Mesenchymal stem cell (in vitro differentiated cells and primary cell): ENCODE data around the gene CDKL5.

ENCODE experiments used
- DNase-seq: peaks from one replicate; pipeline ENCODE4 v3.0.0-alpha.2; 2013
- H2AFZ ChIP-seq: one replicate; pipeline ENCODE4 v1.6.1; 2013; ENCODE audit warnings: low read depth, mild to moderate bottlenecking, control low read depth, inconsistent platforms, low read length, moderate library complexity
- H2AK5ac ChIP-seq: 2 replicates; pipeline ENCODE4 v1.6.1; 2013; ENCODE audit warnings: low read length, moderate library complexity, mild to moderate bottlenecking, inconsistent platforms; ENCODE audit not compliant: severe bottlenecking
- H2BK120ac ChIP-seq: one replicate; pipeline ENCODE4 v1.6.1; 2013; ENCODE audit warnings: low read depth, mild to moderate bottlenecking, inconsistent platforms, low read length, moderate library complexity
- H2BK12ac ChIP-seq, 2 experiments: one replicate each; pipeline ENCODE4 v1.6.1; 2013; ENCODE audit warnings: inconsistent platforms in 2 of 2, low read length in 2 of 2, mild to moderate bottlenecking in 2 of 2, moderate library complexity in 2 of 2, control low read depth in 1 of 2
- H2BK15ac ChIP-seq: one replicate; pipeline ENCODE4 v1.6.1; 2013; ENCODE audit warnings: mild to moderate bottlenecking, low read depth, inconsistent platforms; ENCODE audit not compliant: poor library complexity, severe bottlenecking
- H2BK5ac ChIP-seq: 2 replicates; pipeline ENCODE4 v1.6.1; 2013; ENCODE audit warnings: low read depth, mild to moderate bottlenecking, low read length, control low read depth, inconsistent platforms; ENCODE audit not compliant: poor library complexity, severe bottlenecking
- H3K14ac ChIP-seq, 2 experiments: one replicate each; pipeline ENCODE4 v1.6.1; 2013; ENCODE audit warnings: inconsistent platforms in 2 of 2, low read length in 2 of 2, control low read depth in 1 of 2, mild to moderate bottlenecking in 1 of 2, moderate library complexity in 1 of 2
- H3K18ac ChIP-seq, 2 experiments: one replicate each; pipeline ENCODE4 v1.6.1; 2013; ENCODE audit warnings: inconsistent platforms in 2 of 2, low read length in 2 of 2, control low read depth in 1 of 2, low read depth in 1 of 2, mild to moderate bottlenecking in 1 of 2
- H3K23ac ChIP-seq, 2 experiments: one replicate each; pipeline ENCODE4 v1.6.1; 2013; ENCODE audit warnings: inconsistent platforms in 2 of 2, low read length in 2 of 2, mild to moderate bottlenecking in 2 of 2, moderate library complexity in 2 of 2, control low read depth in 1 of 2
- H3K27ac ChIP-seq: 2 replicates; pipeline ENCODE4 v1.5.1; 2013; ENCODE audit warnings: mild to moderate bottlenecking, moderate library complexity, low read length, control low read depth, inconsistent platforms; ENCODE audit not compliant: poor library complexity, severe bottlenecking
- H3K27me3 ChIP-seq, 2 experiments: 2 replicates each; pipeline versions ENCODE4 v1.6.1 to v1.7.0; 2013; ENCODE audit warnings: low read length in 2 of 2, mild to moderate bottlenecking in 2 of 2, moderate library complexity in 2 of 2, control low read depth in 1 of 2, inconsistent platforms in 1 of 2; ENCODE audit not compliant: control insufficient read depth in 1 of 2, insufficient read depth in 1 of 2
- H3K36me3 ChIP-seq, 2 experiments: 2 replicates each; pipeline versions ENCODE4 v1.6.1 to v1.7.0; 2013; ENCODE audit warnings: low read length in 2 of 2, control low read depth in 1 of 2, inconsistent platforms in 1 of 2, low read depth in 1 of 2, mild to moderate bottlenecking in 1 of 2; ENCODE audit not compliant: insufficient read depth in 2 of 2, control insufficient read depth in 1 of 2
- H3K4ac ChIP-seq, 2 experiments: one replicate each; pipeline ENCODE4 v1.6.1; 2013; ENCODE audit warnings: inconsistent platforms in 2 of 2, low read length in 2 of 2, mild to moderate bottlenecking in 2 of 2, moderate library complexity in 2 of 2, control low read depth in 1 of 2, low read depth in 1 of 2
- H3K4me1 ChIP-seq: 2 replicates; pipeline ENCODE4 v1.6.1; 2013; ENCODE audit warnings: low read depth, low read length, control low read depth; ENCODE audit not compliant: control insufficient read depth, insufficient read depth
- H3K4me2 ChIP-seq: 2 replicates; pipeline ENCODE4 v1.6.1; 2013; ENCODE audit warnings: low read length, mild to moderate bottlenecking, inconsistent platforms; ENCODE audit not compliant: poor library complexity, severe bottlenecking
- H3K4me3 ChIP-seq, 2 experiments: 2 replicates each; pipeline versions ENCODE4 v1.5.1 to v1.7.0; 2013; ENCODE audit warnings: low read length in 2 of 2, mild to moderate bottlenecking in 2 of 2, control low read depth in 1 of 2, low read depth in 1 of 2; ENCODE audit not compliant: insufficient read depth in 1 of 2
- H3K79me1 ChIP-seq: replicated peaks from 2 replicates; pipeline ENCODE4 v1.6.1; 2013; ENCODE audit warnings: mild to moderate bottlenecking, control low read depth, low read length, inconsistent platforms; ENCODE audit not compliant: poor library complexity, severe bottlenecking
- H3K9ac ChIP-seq: 2 replicates; pipeline ENCODE4 v1.7.0; 2013; ENCODE audit warnings: mild to moderate bottlenecking, low read length, moderate library complexity
- H3K9me3 ChIP-seq: 2 replicates; pipeline ENCODE4 v1.7.0; 2013; ENCODE audit warnings: mild to moderate bottlenecking, low read length; ENCODE audit not compliant: control insufficient read depth
- H4K8ac ChIP-seq: one replicate; pipeline ENCODE4 v1.6.1; 2013; ENCODE audit warnings: inconsistent platforms, mild to moderate bottlenecking, low read length, moderate library complexity
- H4K91ac ChIP-seq: one replicate; pipeline ENCODE4 v1.6.1; 2013; ENCODE audit warnings: mild to moderate bottlenecking, low read length, inconsistent platforms
- WGBS: methylation state at CpG from one replicate; pipeline ENCODE4 v1.1.7; 2013; ENCODE audit warnings: mixed read lengths; 5-methylcytosine and 5-hydroxymethylcytosine counted together

The CDKL5 gene

DNA sequence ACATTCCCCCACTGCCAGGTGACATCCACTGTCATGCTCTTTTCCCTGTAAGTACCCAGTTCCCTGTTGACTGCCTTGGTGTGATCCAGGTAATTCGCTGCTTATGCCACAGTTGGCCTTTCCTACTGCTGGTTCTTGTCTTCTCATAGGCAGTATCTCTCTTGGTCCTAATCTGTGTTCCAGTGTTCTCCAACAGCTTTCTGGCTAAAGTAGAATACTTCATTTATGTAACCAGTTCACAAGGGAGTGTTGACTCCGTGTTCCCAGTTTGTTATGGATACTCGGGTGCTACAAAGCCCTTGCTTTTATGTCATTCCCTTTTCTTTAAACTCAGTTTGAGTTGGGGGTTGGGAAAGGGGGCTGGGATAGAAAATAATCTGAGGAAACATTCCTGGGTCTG is 148.1 kb downstream of the CDKL5 start:
- no peak overlapping the region for H2BK5ac ChIP-seq
- H4K8ac ChIP-seq = no peak overlapping the region
- DNase-seq = no peak
- no peak overlapping the region for H3K4me2 ChIP-seq
- no peak overlapping the region for H3K27ac ChIP-seq
- H3K27me3 ChIP-seq = no peaks in the 10 kb centered on the region
- no peaks in the 10 kb centered on the region for H3K4me1 ChIP-seq
- H2BK12ac ChIP-seq = peak overlapping the region in 1 of 2 experiments; percentile 42
- H2AK5ac ChIP-seq = no peak overlapping the region
- no peak overlapping the region for H2BK120ac ChIP-seq
- no peak overlapping the region for H3K18ac ChIP-seq
- peaks cover 3% of the 10 kb centered on the region for H3K79me1 ChIP-seq
- H2BK15ac ChIP-seq = no peak overlapping the region
- H3K14ac ChIP-seq = no peak overlapping the region
- H3K23ac ChIP-seq = no peak overlapping the region
- H4K91ac ChIP-seq = no peak overlapping the region
- no peak overlapping the region for H3K4me3 ChIP-seq
- no peaks in the 10 kb centered on the region for H3K9me3 ChIP-seq
- H3K36me3 ChIP-seq = no peaks in the 10 kb centered on the region
- no peak overlapping the region for H3K9ac ChIP-seq
- WGBS = 100% methylated on average over 1 of the region's 3 CpGs
- H3K4ac ChIP-seq = no peak overlapping the region
- H2AFZ ChIP-seq = no peak overlapping the region

DNA sequence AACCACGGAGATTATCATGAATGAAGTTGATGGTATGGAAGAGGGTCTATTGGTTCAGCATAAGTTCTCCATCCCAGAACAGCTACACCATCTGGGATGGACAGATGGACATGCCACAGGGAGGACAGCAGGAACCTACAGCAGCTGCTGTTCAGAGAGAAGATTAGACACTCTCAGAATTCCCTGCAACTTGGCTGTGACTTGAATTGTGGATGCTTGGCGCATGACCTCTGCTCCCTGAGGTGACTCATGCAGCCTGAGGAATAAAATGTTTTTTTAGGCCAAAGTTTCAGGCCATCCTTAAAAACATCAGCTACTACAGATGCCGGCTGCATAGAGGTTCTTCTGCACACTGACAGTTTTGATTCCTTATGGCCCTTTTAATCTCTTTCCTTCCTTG is 149.2 kb downstream of the CDKL5 start:
- H3K36me3 ChIP-seq = no peaks in the 10 kb centered on the region
- DNase-seq = peak; percentile 77
- no peak overlapping the region for H3K23ac ChIP-seq
- H4K91ac ChIP-seq = no peak overlapping the region
- 7% methylated on average over 1 of the region's 3 CpGs for WGBS
- H2BK5ac ChIP-seq = no peak overlapping the region
- H2BK12ac ChIP-seq = no peak overlapping the region
- H3K9ac ChIP-seq = no peak overlapping the region
- H3K27ac ChIP-seq = no peak overlapping the region
- no peak overlapping the region for H2AFZ ChIP-seq
- H3K14ac ChIP-seq = no peak overlapping the region
- H4K8ac ChIP-seq = no peak overlapping the region
- no peaks in the 10 kb centered on the region for H3K9me3 ChIP-seq
- H2BK15ac ChIP-seq = no peak overlapping the region
- H2AK5ac ChIP-seq = no peak overlapping the region
- H3K79me1 ChIP-seq = peaks cover 4% of the 10 kb centered on the region
- no peak overlapping the region for H3K4me2 ChIP-seq
- H3K4me1 ChIP-seq = no peaks in the 10 kb centered on the region
- no peak overlapping the region for H2BK120ac ChIP-seq
- no peaks in the 10 kb centered on the region for H3K27me3 ChIP-seq
- H3K4me3 ChIP-seq = no peak overlapping the region
- no peak overlapping the region for H3K4ac ChIP-seq
- no peak overlapping the region for H3K18ac ChIP-seq

DNA sequence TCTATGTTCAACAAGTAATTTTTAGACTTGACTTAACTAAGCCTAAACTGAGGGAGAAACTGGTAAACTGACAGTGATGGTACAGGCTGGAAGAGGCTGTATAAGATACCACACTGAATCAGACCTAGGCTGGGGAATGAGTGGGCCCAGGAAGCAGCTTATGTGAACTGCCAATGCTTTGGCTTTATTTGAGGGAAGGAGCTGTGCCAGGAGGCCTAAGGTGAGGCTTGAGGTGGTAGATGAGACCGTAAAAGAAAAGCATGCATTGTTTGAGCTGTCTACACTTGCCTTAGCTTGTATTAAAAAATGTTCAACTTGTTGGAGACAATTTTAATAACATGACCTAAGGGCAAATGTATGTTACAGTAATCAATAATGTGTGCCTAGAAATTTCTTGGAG is 150.3 kb downstream of the CDKL5 start:
- Histone ChIP-seq H2BK12ac (no peak overlapping the region), H3K4me2 (no peak overlapping the region), H3K36me3 (no peaks in the 10 kb centered on the region), H2AK5ac (no peak overlapping the region), H4K8ac (no peak overlapping the region), H2BK120ac (no peak overlapping the region), H3K27ac (no peak overlapping the region), H4K91ac (no peak overlapping the region), H2BK15ac (no peak overlapping the region), H3K18ac (no peak overlapping the region), H3K27me3 (no peaks in the 10 kb centered on the region), H3K79me1 (peaks cover 4% of the 10 kb centered on the region), H3K4ac (no peak overlapping the region), H3K4me3 (no peak overlapping the region), H3K4me1 (no peaks in the 10 kb centered on the region), H3K14ac (no peak overlapping the region), H2BK5ac (no peak overlapping the region), H2AFZ (no peak overlapping the region), H3K9ac (no peak overlapping the region), H3K9me3 (no peaks in the 10 kb centered on the region), H3K23ac (no peak overlapping the region)
- no CpG with 5 or more reads among the region's 1 CpG for WGBS
- no peak for DNase-seq

- Histone ChIP-seq H3K14ac (no peak overlapping the region), H3K27ac (no peak overlapping the region), H3K4me1 (no peaks in the 10 kb centered on the region), H3K4me3 (no peak overlapping the region), H2BK5ac (no peak overlapping the region), H3K4me2 (no peak overlapping the region), H2BK15ac (no peak overlapping the region), H4K8ac (no peak overlapping the region), H4K91ac (no peak overlapping the region), H3K9ac (no peak overlapping the region), H2BK120ac (no peak overlapping the region), H3K4ac (no peak overlapping the region), H2AK5ac (no peak overlapping the region), H3K9me3 (no peaks in the 10 kb centered on the region), H3K79me1 (peaks cover 4% of the 10 kb centered on the region), H3K27me3 (no peaks in the 10 kb centered on the region), H2BK12ac (no peak overlapping the region), H3K36me3 (no peaks in the 10 kb centered on the region), H2AFZ (no peak overlapping the region), H3K23ac (no peak overlapping the region), H3K18ac (no peak overlapping the region)
- WGBS = 94% methylated on average over 3 of the region's 4 CpGs
- no peak for DNase-seq
These were observed 152.0 kb downstream of the CDKL5 start for GRCh38 chrX:18577400-18577799.
